ENCODE measurements around the gene EPB41L3.
"Not testable (repeated sequence)": the region's sequence is repeated elsewhere in the genome, so short reads cannot be mapped to it uniquely, and the experiment has no call there.

The EPB41L3 gene

GRCh38 chr18:5496305-5496704 is 47.5 kb downstream of the EPB41L3 start:
- no peak for DNase-seq (ENCODE audit: low read depth in 2 of 2)

- DNase-seq (ENCODE audit: low read depth in 2 of 2) = no peak
Measured at GRCh38 chr18:5490753-5491480, 52.9 kb downstream of the EPB41L3 start.

- DNase-seq (ENCODE audit: low read depth in 2 of 2) = no peak
Measured at GRCh38 chr18:5488844-5489243, 55.0 kb downstream of the EPB41L3 start.

- not testable (repeated sequence) for DNase-seq (ENCODE audit: low read depth in 2 of 2)
Measured at GRCh38 chr18:5488044-5488443, 55.8 kb downstream of the EPB41L3 start.

- no peak for DNase-seq (ENCODE audit: low read depth in 2 of 2)
Measured at GRCh38 chr18:5484526-5484925, 59.3 kb downstream of the EPB41L3 start.

GRCh38 chr18:5481621-5482020 is 62.2 kb downstream of the EPB41L3 start:
- no peak for DNase-seq (ENCODE audit: low read depth in 2 of 2)

GRCh38 chr18:5478261-5478660 is 65.5 kb downstream of the EPB41L3 start:
- DNase-seq (ENCODE audit: low read depth in 2 of 2) = no peak

GRCh38 chr18:5476961-5477800 is 66.6 kb downstream of the EPB41L3 start:
- DNase-seq (ENCODE audit: low read depth in 2 of 2) = no peak

GRCh38 chr18:5475267-5475666 is 68.5 kb downstream of the EPB41L3 start:
- DNase-seq (ENCODE audit: low read depth in 2 of 2) = no peak

- no peak for DNase-seq (ENCODE audit: low read depth in 2 of 2)
Measured at GRCh38 chr18:5469340-5469739, 74.5 kb downstream of the EPB41L3 start.

GRCh38 chr18:5468394-5468793 is 75.4 kb downstream of the EPB41L3 start:
- DNase-seq (ENCODE audit: low read depth in 2 of 2) = no peak

- DNase-seq (ENCODE audit: low read depth in 2 of 2) = no peak
Measured at GRCh38 chr18:5467671-5468070, 76.1 kb downstream of the EPB41L3 start.

GRCh38 chr18:5466256-5466655 is 77.5 kb downstream of the EPB41L3 start:
- DNase-seq (ENCODE audit: low read depth in 2 of 2) = no peak

GRCh38 chr18:5464251-5464650 is 79.5 kb downstream of the EPB41L3 start:
- DNase-seq (ENCODE audit: low read depth in 2 of 2) = no peak

- no peak for DNase-seq (ENCODE audit: low read depth in 2 of 2)
Measured at GRCh38 chr18:5463831-5464230, 80.0 kb downstream of the EPB41L3 start.

GRCh38 chr18:5463390-5463789 is 80.4 kb downstream of the EPB41L3 start:
- DNase-seq (ENCODE audit: low read depth in 2 of 2) = no peak

GRCh38 chr18:5462227-5462626 is 81.6 kb downstream of the EPB41L3 start:
- DNase-seq (ENCODE audit: low read depth in 2 of 2) = no peak

- no peak for DNase-seq (ENCODE audit: low read depth in 2 of 2)
Measured at GRCh38 chr18:5461041-5461440, 82.8 kb downstream of the EPB41L3 start.

GRCh38 chr18:5457462-5457957 is 86.3 kb downstream of the EPB41L3 start:
- no peak for DNase-seq (ENCODE audit: low read depth in 2 of 2)

- no peak for DNase-seq (ENCODE audit: low read depth in 2 of 2)
Measured at GRCh38 chr18:5456577-5457461, 87.0 kb downstream of the EPB41L3 start.

GRCh38 chr18:5455674-5456073 is 88.1 kb downstream of the EPB41L3 start:
- no peak for DNase-seq (ENCODE audit: low read depth in 2 of 2)

GRCh38 chr18:5452943-5453443 is 90.8 kb downstream of the EPB41L3 start:
- DNase-seq (ENCODE audit: low read depth in 2 of 2) = no peak
